GM04504 (cell line): ENCODE data around the gene MYO3B.

Experiments used
- DNase-seq: peaks from one replicate; pipeline ENCODE4 v3.0.0-alpha.2; 2012; ENCODE audit warnings: low read depth

The MYO3B gene

DNA sequence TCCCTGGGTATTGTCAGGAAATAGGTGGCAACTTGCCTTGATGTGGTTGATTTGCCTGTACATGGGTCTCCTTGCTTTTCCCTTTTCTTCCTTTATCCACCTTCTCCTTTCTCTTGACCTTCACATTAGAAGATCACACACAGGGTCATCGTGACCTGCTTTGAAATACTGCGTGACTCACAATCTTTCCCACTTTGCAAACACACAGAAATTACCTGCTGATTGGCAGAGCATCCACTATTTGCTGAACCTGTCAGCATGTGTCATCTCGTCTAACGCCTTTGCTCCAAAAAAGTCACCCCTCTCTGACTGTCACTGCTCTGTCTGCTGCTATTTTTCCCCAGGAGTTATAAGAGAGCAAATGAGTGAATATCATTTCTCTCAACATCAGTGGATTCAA is 60.8 kb downstream of the MYO3B start:
- no peak for DNase-seq

DNA sequence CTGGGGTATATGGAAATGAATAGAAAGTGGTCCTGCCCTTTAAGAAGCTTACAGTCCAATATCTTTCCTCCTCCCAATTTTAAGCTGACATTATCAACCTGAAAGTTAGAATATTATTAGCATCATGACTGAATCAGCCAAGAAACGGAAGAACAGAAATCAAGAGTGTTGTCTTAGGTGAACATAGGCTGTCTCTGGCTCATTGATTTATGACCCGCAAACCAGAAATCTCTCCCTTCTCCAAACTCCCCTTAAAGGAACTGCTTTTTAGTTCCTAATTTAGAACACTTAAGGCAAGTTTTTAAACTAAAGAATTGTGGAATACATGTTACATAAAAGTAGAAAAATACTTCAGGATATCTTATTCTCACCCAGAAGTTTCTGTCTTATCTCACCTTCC is 62.7 kb downstream of the MYO3B start:
- no peak for DNase-seq

DNA sequence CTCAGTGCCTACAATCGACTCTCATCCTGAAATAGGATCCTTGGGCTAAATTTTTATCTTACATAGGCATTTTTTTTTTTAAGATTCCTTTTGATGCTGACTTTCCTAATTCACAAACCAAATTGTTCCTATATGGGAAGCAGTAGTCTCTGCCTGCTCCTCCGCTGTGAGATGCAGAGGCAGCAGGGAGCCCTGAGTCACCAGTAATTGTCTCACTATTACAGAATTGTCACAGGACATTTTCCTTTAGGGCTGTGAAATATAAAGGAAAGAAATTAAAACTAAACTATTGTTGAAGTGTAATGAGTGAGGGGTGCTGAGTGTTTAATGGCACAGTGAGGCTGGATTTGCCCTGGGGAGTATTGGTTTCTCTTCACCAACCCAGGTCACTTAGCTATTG is 63.8 kb downstream of the MYO3B start:
- DNase-seq, result no peak

DNA sequence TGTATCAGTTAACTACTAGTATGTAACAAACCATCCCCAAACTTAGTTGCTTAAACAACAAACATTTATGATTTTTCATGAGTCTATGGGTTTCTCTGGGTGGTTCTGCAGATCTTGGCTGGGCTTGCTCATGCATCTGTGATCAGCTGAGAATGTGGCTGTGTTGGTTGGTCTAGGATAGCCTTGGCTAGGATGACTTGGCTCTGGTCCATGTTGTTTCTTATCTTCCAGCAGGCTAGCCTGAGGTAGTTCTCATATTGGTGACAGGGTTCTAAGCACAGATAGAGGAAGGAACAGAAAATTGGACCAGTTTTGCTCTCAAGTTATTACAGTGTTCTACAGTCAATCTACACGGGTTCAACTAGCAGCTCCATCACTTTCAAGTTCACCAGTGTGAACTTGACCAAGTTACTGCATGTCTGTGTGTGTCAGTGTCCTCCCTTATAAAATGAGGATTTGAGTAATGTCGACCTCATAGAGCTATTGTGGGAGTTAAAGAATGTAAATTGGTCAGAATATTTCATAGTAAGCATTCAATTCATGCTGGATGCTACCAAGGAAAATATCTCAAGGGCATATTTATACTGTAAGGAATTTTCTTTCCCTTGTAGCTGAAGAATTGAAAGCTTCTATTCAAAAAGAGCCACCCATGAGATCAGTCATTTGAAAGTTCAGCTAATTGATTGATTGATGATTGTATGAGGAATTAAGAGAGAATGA is 65.3 kb downstream of the MYO3B start:
- no peak for DNase-seq

DNA sequence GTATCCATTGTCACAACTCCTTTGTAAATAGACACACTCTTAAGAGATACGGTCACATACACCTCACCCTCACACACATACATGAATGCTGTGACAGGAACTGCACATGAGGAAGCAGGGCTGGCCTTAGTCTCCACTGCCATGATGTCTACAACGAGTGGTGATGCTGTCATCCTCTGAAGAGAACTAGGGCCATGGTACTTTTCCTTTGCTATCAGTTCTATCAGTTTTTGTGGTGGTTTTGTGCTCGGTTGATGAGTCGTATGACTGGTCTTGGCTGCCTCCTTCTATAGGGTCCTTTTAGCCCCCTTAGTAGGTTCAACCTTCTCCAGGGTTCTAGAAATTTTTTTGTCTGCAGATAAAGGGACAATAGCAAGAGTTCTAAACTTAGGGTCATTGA is 66.0 kb downstream of the MYO3B start:
- no peak for DNase-seq

DNA sequence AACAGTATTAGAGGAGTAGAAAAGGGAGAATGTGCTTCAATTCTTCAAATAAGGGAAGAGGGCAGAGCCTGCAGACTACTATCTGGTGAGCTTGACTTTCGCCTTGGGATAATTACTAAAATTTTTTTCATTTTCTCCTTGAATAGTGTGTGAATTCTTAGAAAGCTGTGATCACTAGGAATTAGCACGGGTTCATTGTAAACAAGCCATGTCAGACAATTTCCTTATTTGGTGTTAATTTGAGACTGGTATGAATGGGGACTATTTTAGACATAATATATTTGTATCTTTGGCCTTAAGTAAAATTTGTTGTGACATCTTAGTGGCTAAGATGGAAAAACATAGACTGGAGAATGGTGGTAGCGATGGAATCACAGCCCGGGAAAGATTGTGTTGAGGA is 66.6 kb downstream of the MYO3B start:
- DNase-seq, result no peak

DNA sequence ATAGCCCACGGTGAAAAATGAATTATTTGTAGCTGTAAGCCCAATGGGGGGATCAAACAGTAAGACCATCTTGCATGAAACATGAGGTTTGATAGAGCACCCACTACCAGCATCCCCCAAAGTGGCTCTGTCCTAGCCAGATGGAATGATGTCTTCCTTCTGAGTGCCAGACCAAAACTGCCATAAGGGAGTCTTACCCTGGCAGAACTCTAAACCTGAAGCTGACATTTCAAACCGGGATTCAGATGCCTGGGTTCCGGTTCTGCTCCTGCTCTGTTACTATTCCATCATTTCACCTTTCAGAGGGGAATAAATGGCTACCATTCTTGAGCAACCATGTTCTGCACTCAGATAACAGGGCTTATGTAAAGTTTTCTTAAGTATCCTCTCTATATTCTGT is 67.4 kb downstream of the MYO3B start:
- DNase-seq, result no peak

DNA sequence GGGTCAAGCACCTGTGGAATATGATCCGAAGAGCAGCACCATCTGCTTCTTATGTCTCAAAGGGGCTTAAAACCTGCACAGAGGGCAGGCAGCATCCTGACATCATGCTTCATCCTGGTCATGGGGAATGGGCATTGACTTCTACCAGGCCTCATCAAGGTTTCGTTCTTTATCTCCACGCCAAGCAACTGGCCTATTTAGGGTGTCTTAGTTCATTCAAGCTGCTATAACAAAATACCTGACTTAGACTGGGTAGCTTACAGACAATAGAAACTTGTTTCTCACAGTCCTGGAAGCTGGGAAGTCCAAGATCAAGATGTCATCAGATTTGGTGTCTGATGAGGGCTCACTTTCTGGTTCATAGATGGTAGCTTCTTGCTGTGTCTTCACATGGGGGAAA is 69.4 kb downstream of the MYO3B start:
- DNase-seq, result no peak

DNA sequence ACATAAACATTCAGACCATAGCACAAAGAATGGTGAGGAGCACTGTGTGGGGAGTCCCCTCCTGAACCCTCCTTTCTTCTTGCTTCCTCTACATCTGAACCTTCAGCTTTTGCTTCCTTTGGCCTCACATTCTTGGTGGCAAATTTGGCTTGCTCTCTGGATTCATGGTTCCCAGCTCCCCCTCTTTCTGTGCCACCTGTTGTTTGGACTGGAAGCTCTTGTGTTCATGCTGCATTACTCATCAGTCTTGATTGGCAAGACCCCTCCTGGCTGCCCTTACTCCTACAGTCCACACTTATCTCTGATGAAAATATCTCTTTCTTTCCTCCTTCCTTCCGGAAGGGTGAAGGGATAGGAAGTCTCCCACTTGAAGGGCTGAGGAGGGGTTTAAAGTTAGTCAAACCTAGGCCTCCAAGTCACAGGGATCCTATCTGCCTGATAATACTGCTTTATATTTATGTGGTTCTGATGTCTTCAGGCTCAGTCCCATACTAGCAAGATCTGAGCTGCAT is 70.0 kb downstream of the MYO3B start:
- no peak for DNase-seq

DNA sequence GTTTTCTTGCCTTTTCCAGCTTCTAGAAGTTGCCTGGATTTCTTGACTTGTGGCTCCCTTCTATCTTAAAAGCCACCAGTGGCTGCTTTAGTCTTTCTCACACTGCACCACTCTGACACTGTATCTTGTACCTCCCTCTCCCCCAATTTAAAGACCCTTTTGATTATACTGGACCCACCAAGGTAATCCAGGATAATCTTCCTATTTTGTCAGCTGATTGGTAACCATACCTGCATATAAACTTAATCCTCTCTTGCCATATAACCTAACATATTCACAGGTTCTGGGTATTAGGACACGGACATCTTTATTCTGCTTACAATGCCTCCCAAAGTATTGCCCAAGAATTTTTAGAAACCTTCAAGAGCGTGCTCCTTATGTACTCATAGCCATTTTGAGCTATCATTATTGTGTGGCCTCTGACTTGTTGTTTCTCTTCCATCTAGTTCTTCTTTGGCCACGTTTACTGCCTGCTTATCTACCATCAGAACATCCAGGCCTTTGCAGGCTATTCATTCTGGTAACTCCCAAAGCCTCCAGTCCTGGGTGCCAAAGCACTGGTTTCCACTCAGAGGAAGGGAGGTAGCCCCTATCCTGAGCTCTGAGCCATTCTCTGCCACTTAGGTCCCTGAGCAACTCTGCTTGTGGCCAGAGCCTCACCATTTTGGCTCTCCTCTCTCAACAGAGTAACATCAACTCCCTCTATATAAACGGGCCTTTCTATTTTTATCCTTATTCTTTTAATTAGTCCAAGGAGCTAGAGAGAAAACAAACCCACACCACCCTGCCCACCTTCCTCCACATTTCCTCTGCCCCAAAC is 70.8 kb downstream of the MYO3B start:
- DNase-seq, result no peak

DNA sequence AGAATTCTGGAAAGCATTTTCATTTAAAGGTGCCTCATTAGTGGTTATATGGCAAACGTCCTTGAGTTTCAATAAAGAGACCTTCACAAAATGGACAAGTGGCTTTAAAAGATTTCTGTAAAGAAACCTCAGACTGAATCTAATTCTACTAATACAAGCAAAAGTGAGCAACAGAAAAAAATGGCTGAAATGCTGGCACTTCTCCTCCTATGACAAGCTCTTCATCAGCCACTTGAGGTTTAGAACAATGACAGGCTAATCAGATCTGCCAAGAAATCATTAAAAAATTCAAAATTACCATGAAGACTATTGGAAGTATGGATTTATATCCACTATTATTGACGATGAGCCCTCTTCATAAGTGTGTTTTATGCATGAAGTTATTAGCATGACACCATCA is 71.8 kb downstream of the MYO3B start:
- DNase-seq, result no peak

DNA sequence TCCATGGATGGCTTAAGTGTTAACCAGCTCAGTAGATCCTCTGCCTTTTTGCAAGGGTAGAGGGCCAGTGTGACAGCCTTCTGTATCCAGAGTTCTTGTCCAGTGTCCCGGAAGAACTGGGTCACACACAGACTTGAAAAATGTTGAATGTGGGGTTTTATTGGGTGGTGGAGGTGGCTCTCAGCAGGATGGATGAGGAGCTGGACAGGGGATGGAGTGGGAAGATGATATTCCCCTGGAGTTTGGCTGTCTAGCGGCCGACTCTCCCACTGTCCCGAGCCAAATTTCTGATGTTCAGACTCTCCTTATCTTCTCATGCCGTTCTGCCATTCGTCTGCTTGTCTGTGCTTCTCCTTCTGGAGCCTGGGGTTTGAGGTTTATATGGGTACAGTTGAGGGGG is 72.6 kb downstream of the MYO3B start:
- no peak for DNase-seq

DNA sequence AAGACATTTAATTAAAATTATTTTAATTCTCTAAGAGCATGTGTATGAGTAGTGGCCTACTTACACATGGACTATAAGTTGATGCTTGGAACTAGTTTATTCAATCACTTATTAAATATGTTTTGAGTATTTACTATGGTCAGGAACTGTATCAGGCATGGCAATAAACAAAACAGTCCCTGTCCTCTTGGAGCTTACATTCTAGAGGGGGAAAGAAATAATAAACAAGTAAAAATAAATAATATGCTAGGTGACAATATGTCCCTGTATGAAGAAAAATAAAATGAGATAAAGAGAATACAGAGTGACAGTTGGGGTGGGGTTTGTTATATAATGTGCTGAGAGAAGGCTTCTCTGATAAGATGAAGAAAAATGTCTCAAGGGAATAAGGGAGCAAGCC is 74.5 kb downstream of the MYO3B start:
- DNase-seq, result no peak

DNA sequence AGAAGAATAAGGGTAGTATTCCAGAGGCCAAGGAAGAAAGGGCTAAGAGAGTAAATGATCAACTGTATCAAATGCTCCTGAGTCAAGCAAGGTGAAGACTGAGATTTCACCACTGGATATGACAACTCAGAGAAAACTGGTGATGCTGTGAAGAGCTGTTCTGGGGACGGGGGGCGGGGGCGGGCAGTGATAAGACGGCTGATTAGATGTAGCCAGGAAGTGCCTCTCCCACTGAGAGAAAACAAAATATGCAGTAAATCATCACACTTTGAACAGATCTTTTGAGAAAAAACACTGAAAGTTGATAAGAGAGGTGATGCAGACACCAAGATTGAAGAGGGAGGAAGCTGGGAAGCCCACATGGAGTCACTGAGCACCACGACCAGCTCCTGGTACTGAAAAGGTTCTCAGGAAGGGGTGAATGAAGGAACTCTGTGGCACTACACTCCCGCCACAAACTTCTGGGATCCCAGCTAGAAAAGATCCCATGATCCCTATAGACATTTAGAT is 75.8 kb downstream of the MYO3B start:
- no peak for DNase-seq

DNA sequence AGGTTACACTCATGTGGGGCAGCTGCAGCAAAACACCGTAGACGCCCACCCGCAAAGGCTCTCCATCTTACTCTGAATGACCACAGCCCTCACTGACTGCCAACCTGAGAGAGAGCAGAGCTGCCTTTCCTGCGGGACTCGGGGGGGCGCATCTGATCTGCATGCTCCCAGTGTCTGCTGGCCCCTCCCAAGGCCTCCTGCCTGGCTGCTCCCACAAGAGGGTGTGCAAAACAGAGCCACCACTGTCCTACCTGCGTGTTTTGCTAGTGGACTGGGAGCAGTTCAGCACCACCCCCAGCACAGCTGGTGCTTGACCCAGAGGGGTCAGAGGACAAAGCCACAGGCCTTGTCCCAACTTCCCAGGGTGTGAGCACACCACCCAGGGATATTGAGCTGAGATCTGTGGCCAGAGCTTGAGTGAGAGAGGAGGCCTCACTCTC is 76.4 kb downstream of the MYO3B start:
- no peak for DNase-seq

DNA sequence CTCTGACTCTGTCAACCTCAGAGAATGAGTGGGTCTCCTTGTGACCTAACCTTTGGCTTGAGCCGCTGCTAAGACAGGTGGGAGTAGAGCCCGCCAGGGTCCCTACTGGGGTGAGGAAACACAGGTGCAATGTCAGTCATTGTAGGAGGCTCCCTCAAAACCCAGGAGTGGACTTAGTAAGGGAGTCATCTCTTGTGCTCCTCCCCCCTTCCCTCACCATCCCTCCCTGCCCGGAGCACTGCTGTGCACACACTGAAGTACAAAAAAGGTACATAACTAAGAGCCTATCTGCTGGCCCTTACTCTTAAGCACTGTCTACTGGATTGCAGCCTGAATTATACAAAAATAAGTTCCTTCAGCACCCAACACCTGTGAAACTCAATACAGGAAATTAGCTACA is 77.2 kb downstream of the MYO3B start:
- no peak for DNase-seq

DNA sequence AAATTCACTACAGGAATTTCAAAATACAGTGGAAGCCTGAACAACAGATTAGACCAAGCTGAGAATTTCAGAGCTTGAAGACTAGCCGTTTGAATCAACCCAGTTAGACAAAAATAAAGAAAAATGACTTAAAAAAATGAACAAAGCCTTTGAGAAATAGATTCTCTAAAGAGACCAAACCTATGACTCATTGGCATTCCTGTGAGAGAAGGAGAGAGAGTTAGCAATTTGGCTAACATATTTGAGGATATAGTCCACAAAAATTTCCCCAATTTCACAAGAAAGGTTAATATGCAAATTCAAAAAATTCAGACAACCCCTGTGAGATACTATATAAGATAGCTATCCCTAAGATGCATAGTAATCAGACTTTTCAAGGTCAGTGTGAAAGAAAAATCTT is 78.0 kb downstream of the MYO3B start:
- DNase-seq, result peak; percentile 5

DNA sequence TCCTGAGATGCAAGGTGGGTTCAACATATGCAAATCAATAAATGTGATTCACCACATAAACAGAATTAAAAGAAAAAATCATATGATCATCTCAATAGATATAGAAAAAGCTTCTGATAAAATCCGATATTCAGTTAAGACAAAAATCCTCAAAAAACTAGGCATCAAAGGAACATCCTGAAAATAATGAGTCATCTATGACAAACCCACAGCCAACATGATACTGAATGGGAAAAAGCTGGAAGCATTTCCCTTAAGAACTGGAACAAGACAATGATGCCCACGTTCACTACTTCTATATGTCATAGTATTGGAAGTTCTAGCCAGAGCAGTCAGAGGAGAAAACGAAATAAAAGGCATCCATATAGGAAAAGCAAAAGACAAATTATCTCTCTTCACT is 80.4 kb downstream of the MYO3B start:
- DNase-seq, result no peak

DNA sequence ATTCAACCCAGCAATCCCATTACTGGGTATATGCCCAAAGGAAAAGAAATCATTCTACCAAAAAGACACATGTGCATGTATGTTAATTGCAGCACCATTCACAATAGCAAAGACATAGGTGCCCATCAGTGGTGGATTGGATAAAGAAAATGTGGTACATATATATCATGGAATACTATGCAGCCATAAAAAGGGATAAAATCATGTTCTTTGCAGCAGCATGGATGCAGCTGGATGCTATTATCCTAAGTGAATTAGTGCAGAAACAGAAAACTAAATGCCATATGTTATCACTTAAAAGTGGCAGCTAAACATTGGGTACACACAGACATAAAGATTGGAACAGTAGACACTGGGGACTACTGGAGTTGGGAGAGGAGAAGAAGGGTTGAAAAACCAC is 82.2 kb downstream of the MYO3B start:
- no peak for DNase-seq

DNA sequence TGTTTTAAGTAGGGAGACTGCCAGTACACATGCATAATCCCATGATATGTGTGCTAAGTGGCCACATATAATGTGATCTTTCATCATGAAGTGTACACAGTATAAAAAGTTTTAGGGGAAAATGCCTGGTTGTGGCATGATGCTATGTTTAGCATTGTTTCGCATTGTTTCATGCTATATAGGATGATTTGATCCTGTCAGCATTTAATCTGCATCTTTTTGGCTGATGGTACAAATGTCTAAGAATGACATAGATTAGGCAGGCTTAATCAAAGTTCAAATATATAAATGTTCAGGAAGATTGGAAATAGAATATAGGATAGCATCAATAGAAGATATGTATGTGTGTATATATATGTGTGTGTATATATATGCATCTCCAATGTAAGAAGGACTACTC is 83.6 kb downstream of the MYO3B start:
- DNase-seq, result no peak

DNA sequence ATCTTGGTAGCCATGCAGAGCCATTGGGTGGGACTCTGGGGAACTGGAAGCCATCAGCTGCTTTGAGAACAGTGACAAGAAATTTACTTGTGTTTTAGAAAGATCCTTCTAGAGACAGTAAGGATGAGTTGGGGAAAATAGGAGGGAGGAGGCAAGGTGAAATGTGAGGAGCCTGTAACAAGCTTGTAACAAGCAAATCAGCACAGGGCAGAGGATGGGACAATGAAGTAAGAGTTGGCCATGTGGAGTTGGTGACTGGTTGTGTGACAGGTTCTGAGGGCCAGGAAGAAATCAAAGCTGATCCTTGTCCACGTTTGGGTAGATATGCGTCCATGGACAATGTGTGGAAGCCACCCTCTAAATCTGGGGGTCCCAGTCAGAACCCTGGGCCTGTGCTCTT is 84.4 kb downstream of the MYO3B start:
- DNase-seq, result no peak

DNA sequence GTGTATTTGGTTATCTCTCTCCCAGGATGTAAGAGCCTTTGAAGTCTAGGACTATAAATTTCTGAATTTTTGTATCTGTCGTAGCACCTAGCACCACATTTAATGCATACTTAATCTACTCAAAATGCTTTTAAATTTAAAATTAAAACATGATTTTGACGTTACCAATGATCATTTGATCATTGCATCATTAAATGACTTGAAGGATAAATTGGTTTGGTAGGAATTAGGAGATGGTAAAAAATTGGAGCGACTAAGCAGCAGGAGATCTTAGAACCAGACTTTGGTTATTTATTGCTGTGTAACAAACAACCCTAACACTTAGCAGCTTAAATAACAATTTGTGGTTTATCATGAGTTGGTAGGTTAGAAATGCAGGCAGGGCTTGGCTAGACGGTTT is 84.9 kb downstream of the MYO3B start:
- DNase-seq, result no peak
